GM21423 (cell line): ENCODE data around the gene CTNNA1.
"Not testable (repeated sequence)": the region's sequence is repeated elsewhere in the genome, so short reads cannot be mapped to it uniquely, and the experiment has no call there.

Experiments used
- ATAC-seq: cut with Tn5 transposase; IDR thresholded peaks from one replicate; pipeline ENCODE4 v1.9.1; 2021; ENCODE audit warnings: mild to moderate bottlenecking, moderate library complexity; ENCODE audit not compliant: unreplicated experiment

Gene CTNNA1

GRCh38 chr5:138805096-138805495 lies 51.9 kb downstream of the CTNNA1 start:
- ATAC-seq = no peak

GRCh38 chr5:138807182-138807581 lies 54.0 kb downstream of the CTNNA1 start:
- no peak for ATAC-seq

- no peak for ATAC-seq
Measured at GRCh38 chr5:138809391-138809790, 56.2 kb downstream of the CTNNA1 start.

- ATAC-seq = not testable (repeated sequence)
Measured at GRCh38 chr5:138810861-138811260, 57.6 kb downstream of the CTNNA1 start.

GRCh38 chr5:138815529-138815928 lies 62.3 kb downstream of the CTNNA1 start:
- no peak for ATAC-seq

- no peak for ATAC-seq
Measured at GRCh38 chr5:138817241-138817640, 64.0 kb downstream of the CTNNA1 start.

GRCh38 chr5:138819081-138819480 lies 65.9 kb downstream of the CTNNA1 start:
- ATAC-seq = no peak

GRCh38 chr5:138820695-138821094 lies 67.5 kb downstream of the CTNNA1 start:
- ATAC-seq = no peak

GRCh38 chr5:138824516-138824915 lies 71.3 kb downstream of the CTNNA1 start:
- no peak for ATAC-seq

GRCh38 chr5:138824924-138825863 lies 72.0 kb downstream of the CTNNA1 start:
- no peak for ATAC-seq

- ATAC-seq = no peak
Measured at GRCh38 chr5:138828556-138828955, 75.3 kb downstream of the CTNNA1 start.

GRCh38 chr5:138829341-138829740 lies 76.1 kb downstream of the CTNNA1 start:
- ATAC-seq = no peak

GRCh38 chr5:138831703-138832102 lies 78.5 kb downstream of the CTNNA1 start:
- ATAC-seq = no peak

- ATAC-seq = no peak
Measured at GRCh38 chr5:138832218-138832617, 79.0 kb downstream of the CTNNA1 start.

GRCh38 chr5:138833080-138833479 lies 79.9 kb downstream of the CTNNA1 start:
- ATAC-seq = no peak

GRCh38 chr5:138833726-138834480 lies 80.7 kb downstream of the CTNNA1 start:
- ATAC-seq = no peak

GRCh38 chr5:138834853-138835252 lies 81.6 kb downstream of the CTNNA1 start:
- not testable (repeated sequence) for ATAC-seq

GRCh38 chr5:138837160-138837559 lies 83.9 kb downstream of the CTNNA1 start:
- no peak for ATAC-seq

GRCh38 chr5:138840103-138840502 lies 86.9 kb downstream of the CTNNA1 start:
- ATAC-seq = no peak

- ATAC-seq = no peak
Measured at GRCh38 chr5:138841531-138841930, 88.3 kb downstream of the CTNNA1 start.

GRCh38 chr5:138843316-138844124 lies 90.3 kb downstream of the CTNNA1 start:
- no peak for ATAC-seq
